Gastrocnemius medialis (tissue), 4 donors: ENCODE data around the gene GFER.

ENCODE experiments used
- CTCF ChIP-seq, 5 experiments: fragments of 450-650 bp in 3 of 5; fragments of 200-600 bp in 2 of 5; sonication (generic) in 2 of 5; IDR thresholded peaks in 4 of 5; conservative IDR thresholded peaks in 1 of 5; 1 replicate in 4 of 5; 2 replicates in 1 of 5; pipeline ENCODE4 v1.5.1; 2016 to 2019; ENCODE audit warnings: antibody characterized with exemption in 5 of 5, mild to moderate bottlenecking in 3 of 5, moderate library complexity in 3 of 5
- POLR2A ChIP-seq, 2 donors: fragments of 450-650 bp; IDR thresholded peaks; one replicate each; pipeline ENCODE4 v1.6.1; 2017; ENCODE audit warnings: antibody characterized with exemption in 2 of 2, mild to moderate bottlenecking in 2 of 2, moderate library complexity in 2 of 2

DNA sequence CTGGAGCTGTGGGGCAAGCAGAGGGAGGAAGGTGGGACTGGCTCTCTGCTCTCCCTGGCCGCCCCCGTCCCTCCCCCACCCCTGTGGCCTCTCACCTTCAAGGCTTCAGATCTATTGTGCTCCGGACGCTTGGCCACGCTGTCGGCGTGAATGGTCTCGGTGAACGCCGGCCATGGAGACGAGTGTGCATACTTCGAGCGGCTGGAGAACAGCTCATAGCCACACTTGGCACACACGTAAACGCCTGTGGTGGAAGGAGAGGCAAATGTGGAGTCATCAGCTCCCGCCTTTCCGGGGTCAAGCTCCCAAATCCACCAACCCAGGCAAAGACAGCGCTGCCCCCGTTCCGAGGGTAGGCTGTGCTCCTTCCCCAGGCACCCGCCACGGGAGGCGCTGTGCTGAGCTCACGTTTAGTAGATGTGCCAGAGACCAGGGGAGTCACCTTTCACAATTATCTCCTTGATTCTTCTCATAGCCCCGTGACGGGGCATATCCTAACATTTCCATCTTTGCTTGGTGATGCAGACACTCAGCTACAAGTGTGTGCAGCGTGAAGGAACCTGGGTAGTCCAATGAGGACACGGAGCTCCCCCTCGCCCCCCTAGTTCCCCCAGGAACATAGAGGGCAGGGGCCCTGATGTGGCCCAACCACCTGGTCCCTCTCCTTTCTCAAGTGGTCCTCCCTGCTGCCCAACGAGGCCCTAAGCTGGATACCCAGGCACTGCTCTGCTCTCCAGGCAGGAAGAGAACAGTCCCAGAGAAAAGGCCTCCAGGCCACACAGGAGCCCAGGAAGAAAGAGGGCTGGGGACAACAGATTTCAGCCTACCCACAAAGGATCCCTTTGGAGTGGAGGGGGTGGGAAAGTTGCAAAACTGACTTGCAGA lies 42.6 kb upstream of the GFER start:
- peak in 4 of 5 experiments; percentile 24 to 48 (median 36) for TF ChIP-seq CTCF (IDR thresholded peaks at IDR 0.05 in 4 of 5, conservative IDR thresholded peaks at IDR 0.05 in 1 of 5)
- TF ChIP-seq POLR2A (IDR thresholded peaks at IDR 0.05) = peak; percentile 47 to 76
